IMR-90 (cell line): ENCODE results near the gene OR2W1. TPM values are rescaled to one million over a fixed set of nuclear protein-coding genes. Genes with fewer than 3 reads are reported as not detected.

Experiments
- ATAC-seq: fragments of 200-7000 bp; cut with Tn5 transposase; 2 replicates; pipeline ENCODE4 v1.9.1; 2020; ENCODE audit warnings: low read depth, mild to moderate bottlenecking, moderate library complexity
- Bru-seq: library from RNA; stranded (reverse); fragments of 400-500 nt; gene quantifications from one replicate; lab custom pipeline; 2021; lab: Mats Ljungman, UMichigan
- BruChase-seq, 2 experiments: library from RNA; stranded (reverse); fragments of 400-500 nt; gene quantifications; one replicate each; lab custom pipeline; 2021; lab: Mats Ljungman, UMichigan
- BruUV-seq: library from RNA; stranded (reverse); fragments of 400-500 nt; replicated peaks from 2 replicates; lab custom pipeline; 2021; lab: Mats Ljungman, UMichigan
- CTCF ChIA-PET: fragments of 300-600 bp; formaldehyde crosslinking; extraction: SDS; loops from one replicate; lab custom pipeline; 2021; ENCODE audit warnings: antibody characterized with exemption; lab: Yijun Ruan, JAX
- POLR2A ChIA-PET: fragments of 300-600 bp; sonication (Branson Sonifier 250); formaldehyde crosslinking; loops from one replicate; lab custom pipeline; 2022; ENCODE audit warnings: antibody characterized with exemption; ENCODE audit not compliant: unreplicated experiment; lab: Charles Lee
- DNase-seq: peaks from one replicate; pipeline ENCODE4 v3.0.0; 2013
- H2AFZ ChIP-seq: replicated peaks from 2 replicates; pipeline ENCODE3; 2013; ENCODE audit warnings: low read length, mild to moderate bottlenecking; ENCODE audit not compliant: poor library complexity
- H2AK5ac ChIP-seq: 2 replicates; pipeline ENCODE4 v1.6.1; 2013; ENCODE audit warnings: low read depth, low read length, inconsistent platforms
- H2AK9ac ChIP-seq: replicated peaks from 2 replicates; pipeline ENCODE3; 2013; ENCODE audit warnings: mild to moderate bottlenecking, low read depth, low read length, moderate library complexity; ENCODE audit not compliant: poor library complexity
- H2BK120ac ChIP-seq: 2 replicates; pipeline ENCODE4 v1.6.1; 2013; ENCODE audit warnings: low read depth, low read length, inconsistent platforms
- H2BK15ac ChIP-seq: 3 replicates; pipeline ENCODE4 v1.6.1; 2013; ENCODE audit warnings: low read depth, low read length, inconsistent platforms
- H2BK20ac ChIP-seq: 2 replicates; pipeline ENCODE4 v1.6.1; 2013; ENCODE audit warnings: low read depth, mild to moderate bottlenecking, inconsistent platforms, low read length, moderate library complexity
- H2BK5ac ChIP-seq: 2 replicates; pipeline ENCODE4 v1.6.1; 2013; ENCODE audit warnings: mild to moderate bottlenecking, low read depth, low read length, inconsistent platforms; ENCODE audit not compliant: poor library complexity, severe bottlenecking
- H3K14ac ChIP-seq: replicated peaks from 2 replicates; pipeline ENCODE4 v1.6.1; 2013; ENCODE audit warnings: low read depth, low read length, inconsistent platforms
- H3K18ac ChIP-seq: 2 replicates; pipeline ENCODE4 v1.6.1; 2013; ENCODE audit warnings: low read depth, low read length, control low read depth
- H3K23ac ChIP-seq: 2 replicates; pipeline ENCODE4 v1.6.1; 2013; ENCODE audit warnings: low read depth, low read length, inconsistent platforms
- H3K27ac ChIP-seq: 2 replicates; pipeline ENCODE4 v1.5.1; 2013; ENCODE audit warnings: mild to moderate bottlenecking, control low read depth, low read length; ENCODE audit not compliant: insufficient read depth
- H3K27me3 ChIP-seq: 2 replicates; pipeline ENCODE4 v1.6.1; 2013; ENCODE audit warnings: low read length; ENCODE audit not compliant: control insufficient read depth, insufficient read depth
- H3K36me3 ChIP-seq: 2 replicates; pipeline ENCODE4 v1.6.1; 2013; ENCODE audit warnings: low read length, mixed read lengths; ENCODE audit not compliant: control insufficient read depth, insufficient read depth
- H3K4ac ChIP-seq: 2 replicates; pipeline ENCODE4 v1.6.1; 2013; ENCODE audit warnings: low read depth, low read length, inconsistent platforms
- H3K4me1 ChIP-seq: 2 replicates; pipeline ENCODE4 v1.6.1; 2013; ENCODE audit warnings: low read length, mixed read lengths; ENCODE audit not compliant: control insufficient read depth, insufficient read depth
- H3K4me2 ChIP-seq: 2 replicates; pipeline ENCODE4 v1.6.1; 2013; ENCODE audit warnings: low read depth, mild to moderate bottlenecking, control low read depth, low read length, moderate library complexity
- H3K4me3 ChIP-seq: 2 replicates; pipeline ENCODE4 v1.5.1; 2013; ENCODE audit warnings: low read depth, mild to moderate bottlenecking, control low read depth, low read length, moderate library complexity; ENCODE audit not compliant: insufficient read depth
- H3K56ac ChIP-seq: 2 replicates; pipeline ENCODE4 v1.6.1; 2013; ENCODE audit warnings: low read length, inconsistent platforms; ENCODE audit not compliant: insufficient read depth; ENCODE audit errors: extremely low read depth
- H3K79me1 ChIP-seq, 2 experiments: 2 replicates each; pipeline ENCODE4 v1.6.1; 2013; ENCODE audit warnings: low read length in 2 of 2, inconsistent platforms in 1 of 2, low read depth in 1 of 2
- H3K9ac ChIP-seq: 2 replicates; pipeline ENCODE4 v1.6.1; 2013; ENCODE audit warnings: low read depth, low read length, control low read depth
- H3K9me1 ChIP-seq: 2 replicates; pipeline ENCODE4 v1.6.1; 2013; ENCODE audit warnings: low read length, inconsistent platforms; ENCODE audit not compliant: insufficient read depth
- H3K9me3 ChIP-seq: 2 replicates; pipeline ENCODE4 v1.6.1; 2013; ENCODE audit warnings: low read length; ENCODE audit not compliant: control insufficient read depth, insufficient read depth
- H4K20me1 ChIP-seq: 2 replicates; pipeline ENCODE4 v1.6.1; 2013; ENCODE audit warnings: low read length, inconsistent platforms; ENCODE audit not compliant: insufficient read depth
- H4K5ac ChIP-seq: 2 replicates; pipeline ENCODE4 v1.6.1; 2013; ENCODE audit warnings: mild to moderate bottlenecking, low read depth, low read length, control low read depth
- H4K8ac ChIP-seq, 2 experiments: 2 replicates each; pipeline ENCODE4 v1.6.1; 2013; ENCODE audit warnings: low read depth in 2 of 2, low read length in 2 of 2, control low read depth in 1 of 2, inconsistent platforms in 1 of 2
- H4K91ac ChIP-seq: 2 replicates; pipeline ENCODE4 v1.6.1; 2013; ENCODE audit warnings: low read depth, low read length, inconsistent platforms; ENCODE audit not compliant: insufficient read depth
- ELK1 ChIP-seq: fragments of 150-350 bp; IDR thresholded peaks from 2 replicates; pipeline ENCODE4 v1.6.1; 2016; ENCODE audit warnings: low read depth, mild to moderate bottlenecking, low read length, moderate library complexity, borderline replicate concordance
- MAFK ChIP-seq: IDR thresholded peaks from 2 replicates; pipeline ENCODE4 v1.6.1; 2012; ENCODE audit warnings: low read depth, low read length, improper control_type of control experiment
- RAD21 ChIP-seq: IDR thresholded peaks from 2 replicates; pipeline ENCODE4 v1.6.1; 2012; ENCODE audit warnings: low read length, improper control_type of control experiment
- RCOR1 ChIP-seq: IDR thresholded peaks from 2 replicates; pipeline ENCODE4 v1.6.1; 2012; ENCODE audit warnings: mild to moderate bottlenecking, low read length, improper control_type of control experiment; ENCODE audit not compliant: insufficient replicate concordance
- SMC3 ChIP-seq: fragments of 150-350 bp; IDR thresholded peaks from 2 replicates; pipeline ENCODE4 v1.6.1; 2016; ENCODE audit warnings: low read depth, mild to moderate bottlenecking, antibody characterized with exemption, low read length, moderate library complexity
- WGBS, 2 experiments: methylation state at CpG; one replicate each; pipeline versions ENCODE4 v1.1.5 to v1.1.7; 2013; ENCODE audit warnings: missing lambda C conversion rate in 2 of 2; ENCODE audit not compliant: insufficient read length in 1 of 2; ENCODE audit errors: extremely low coverage in 2 of 2; 5-methylcytosine and 5-hydroxymethylcytosine counted together
- dilution Hi-C: fragments of 300-500 bp; cut with HindIII; formaldehyde crosslinking; loops from one replicate; pipeline ENCODE4 v1.14.3; 2018; ENCODE audit warnings: low sequenced_read_pairs; ENCODE audit not compliant: unreplicated experiment
- in situ Hi-C: fragments of 300-500 bp; cut with MboI; formaldehyde crosslinking; loops from 3 replicates; pipeline ENCODE4 v1.14.3; 2019; ENCODE audit warnings: low sequenced_read_pairs, inconsistent platforms, mixed read lengths
- intact Hi-C: fragments of 100-400 bp; cut with micrococcal nuclease; formaldehyde crosslinking; loops from 2 replicates; pipeline ENCODE4 v1.10.0; 2022
- long read RNA-seq: library from polyadenylated mRNA; unstranded; transcript quantifications from one replicate; pipeline ENCODE4 v2.0.0, GENCODE V29; 2021; ENCODE audit not compliant: unreplicated experiment
- polyA plus RNA-seq, 3 experiments: library from polyadenylated mRNA; depleted of rRNA; stranded (reverse); fragments of >200 nt; gene quantifications; 2 replicates each; pipeline ENCODE4 v1.2.3, GENCODE V29; 2012; ENCODE audit warnings: low replicate concordance in 1 of 3
- total RNA-seq: library from RNA; depleted of rRNA; stranded (reverse); fragments of >200 nt; gene quantifications from 2 replicates; pipeline ENCODE4 v1.2.3, GENCODE V29; 2012; rRNA removed

OR2W1 gene
- not detected in 2 replicates for total RNA-seq
- polyA plus RNA-seq (2012; rRNA removed) = not detected in 2 replicates
- polyA plus RNA-seq (2012; cell fraction: cytosol; rRNA removed) = not detected in 2 replicates
- not detected in 2 replicates for polyA plus RNA-seq (2012; cell fraction: nucleus; rRNA removed; ENCODE audit: low replicate concordance)
- Bru-seq, nascent RNA = not detected
- not detected for BruChase-seq, experiment 1, labeled RNA remaining after a 6-hour chase
- not detected for BruChase-seq, experiment 2, labeled RNA remaining after a 2-hour chase
- long read RNA-seq = 0 reads

GRCh38 chr6:29045075-29045474 lies at the start of gene OR2W1:
TSS of gene OR2W1 (minus strand) at chr6:29045175. CDS start at chr6:29045175, 0 bp downstream.
- no peak within 1 kb of the TSS for H3K27ac ChIP-seq
- no CpG with 5 or more reads among the region's 1 CpG for WGBS, 2 experiments
- no peak within 1 kb of the TSS for H2AFZ ChIP-seq
- H3K4ac ChIP-seq = no peak within 1 kb of the TSS
- no peak within 1 kb of the TSS for H4K8ac ChIP-seq
- no peak within 1 kb of the TSS for H4K91ac ChIP-seq
- H3K4me2 ChIP-seq = no peak within 1 kb of the TSS
- no peak within 1 kb of the TSS for H2AK5ac ChIP-seq
- ATAC-seq (no peak), DNase-seq (no peak)
- no peak within 1 kb of the TSS for H3K18ac ChIP-seq
- intact Hi-C loops = no loop called here
- no peaks in the 10 kb centered on the region for H3K4me1 ChIP-seq
- TF ChIP-seq MAFK = no peak
- no peak for TF ChIP-seq SMC3
- no peak for TF ChIP-seq ELK1
- TF ChIP-seq RAD21 = no peak
- TF ChIP-seq RCOR1 = no peak
- no peaks in the 10 kb centered on the region for H4K20me1 ChIP-seq
- H2BK5ac ChIP-seq = no peak within 1 kb of the TSS
- H3K79me1 ChIP-seq = no peaks in the 10 kb centered on the region
- H2BK15ac ChIP-seq = no peak within 1 kb of the TSS
- POLR2A ChIA-PET = no interaction called here
- no peak within 1 kb of the TSS for H4K5ac ChIP-seq
- H2BK20ac ChIP-seq = no peak within 1 kb of the TSS
- no peak within 1 kb of the TSS for H2BK120ac ChIP-seq
- dilution Hi-C loops = no loop called here
- H3K9me3 ChIP-seq = no peaks in the 10 kb centered on the region
- H3K9me1 ChIP-seq = no peaks in the 10 kb centered on the region
- no peak within 1 kb of the TSS for H2AK9ac ChIP-seq
- H3K4me3 ChIP-seq = no peak within 1 kb of the TSS
- H3K36me3 ChIP-seq = no peaks in the 10 kb centered on the region
- BruUV-seq = no TSS peak
- in situ Hi-C loops = no loop called here
- CTCF ChIA-PET = no interaction called here
- no peak within 1 kb of the TSS for H3K23ac ChIP-seq
- H3K9ac ChIP-seq = no peak within 1 kb of the TSS
- H3K56ac ChIP-seq = no peak within 1 kb of the TSS
- H3K27me3 ChIP-seq = no peaks in the 10 kb centered on the region
- no peak within 1 kb of the TSS for H3K14ac ChIP-seq
